Fibroblast of skin of right quadriceps (primary cell): Measurements from ENCODE around the gene HNF4A.

Experiments used
- DNase-seq: peaks from one replicate; pipeline ENCODE4 v3.0.0-alpha.2; 2013

HNF4A gene

GRCh38 chr20:44426879-44427790, 71.6 kb downstream of the HNF4A start:
- no peak for DNase-seq

- no peak for DNase-seq
Measured at GRCh38 chr20:44427804-44428173, 72.3 kb downstream of the HNF4A start.

- no peak for DNase-seq
Measured at GRCh38 chr20:44428174-44429016, 72.9 kb downstream of the HNF4A start.

GRCh38 chr20:44429017-44429339, 73.5 kb downstream of the HNF4A start:
- no peak for DNase-seq

GRCh38 chr20:44429419-44430269, 74.1 kb downstream of the HNF4A start:
- DNase-seq: no peak

GRCh38 chr20:44430270-44431065, 75.0 kb downstream of the HNF4A start:
- no peak for DNase-seq

- DNase-seq: no peak
Measured at GRCh38 chr20:44431118-44431501, 75.6 kb downstream of the HNF4A start.

GRCh38 chr20:44431502-44432234, 76.2 kb downstream of the HNF4A start:
- no peak for DNase-seq

GRCh38 chr20:44432618-44433577, 77.4 kb downstream of the HNF4A start:
- DNase-seq: no peak

GRCh38 chr20:44433751-44434538, 78.4 kb downstream of the HNF4A start:
- no peak for DNase-seq

- DNase-seq: no peak
Measured at GRCh38 chr20:44435630-44436335, 80.3 kb downstream of the HNF4A start.

GRCh38 chr20:44436393-44436792, 80.9 kb downstream of the HNF4A start:
- no peak for DNase-seq

GRCh38 chr20:44437497-44437896, 82.0 kb downstream of the HNF4A start:
- DNase-seq: no peak

GRCh38 chr20:44438782-44439181, 83.3 kb downstream of the HNF4A start:
- DNase-seq: no peak

- no peak for DNase-seq
Measured at GRCh38 chr20:44439318-44439717, 83.8 kb downstream of the HNF4A start.

- DNase-seq: no peak
Measured at GRCh38 chr20:44442298-44443070, 87.0 kb downstream of the HNF4A start.

GRCh38 chr20:44445742-44446710, 90.5 kb downstream of the HNF4A start:
- DNase-seq: no peak
